NB4 (cell line): ENCODE results near the gene RRP1.

Source experiments
- DNase-seq: peaks from one replicate; pipeline ENCODE4 v3.0.0; 2010; ENCODE audit warnings: low read depth
- H3K4me3 ChIP-seq: one replicate; pipeline ENCODE4 v1.5.1; 2011; ENCODE audit warnings: mild to moderate bottlenecking, low read depth, low read length, moderate library complexity
- CTCF ChIP-seq: IDR thresholded peaks from one replicate; pipeline ENCODE4 v1.5.1; 2012; ENCODE audit warnings: low read depth, low read length
- MAX ChIP-seq: IDR thresholded peaks from 2 replicates; pipeline ENCODE4 v1.6.1; 2011; ENCODE audit warnings: low read depth, low read length
- MYC ChIP-seq: IDR thresholded peaks from 2 replicates; pipeline ENCODE4 v1.6.1; 2011; ENCODE audit warnings: low read depth, low read length
- POLR2A ChIP-seq: IDR thresholded peaks from 2 replicates; pipeline ENCODE4 v1.6.1; 2011; ENCODE audit warnings: mild to moderate bottlenecking; ENCODE audit not compliant: insufficient read length; ENCODE audit errors: extremely low read depth

RRP1 gene

GRCh38 chr21:43744725-43745124 is 44.7 kb upstream of the RRP1 start:
- DNase-seq = no peak
- TF ChIP-seq POLR2A (no peak), CTCF (no peak)
- no peak overlapping the region for H3K4me3 ChIP-seq

DNA sequence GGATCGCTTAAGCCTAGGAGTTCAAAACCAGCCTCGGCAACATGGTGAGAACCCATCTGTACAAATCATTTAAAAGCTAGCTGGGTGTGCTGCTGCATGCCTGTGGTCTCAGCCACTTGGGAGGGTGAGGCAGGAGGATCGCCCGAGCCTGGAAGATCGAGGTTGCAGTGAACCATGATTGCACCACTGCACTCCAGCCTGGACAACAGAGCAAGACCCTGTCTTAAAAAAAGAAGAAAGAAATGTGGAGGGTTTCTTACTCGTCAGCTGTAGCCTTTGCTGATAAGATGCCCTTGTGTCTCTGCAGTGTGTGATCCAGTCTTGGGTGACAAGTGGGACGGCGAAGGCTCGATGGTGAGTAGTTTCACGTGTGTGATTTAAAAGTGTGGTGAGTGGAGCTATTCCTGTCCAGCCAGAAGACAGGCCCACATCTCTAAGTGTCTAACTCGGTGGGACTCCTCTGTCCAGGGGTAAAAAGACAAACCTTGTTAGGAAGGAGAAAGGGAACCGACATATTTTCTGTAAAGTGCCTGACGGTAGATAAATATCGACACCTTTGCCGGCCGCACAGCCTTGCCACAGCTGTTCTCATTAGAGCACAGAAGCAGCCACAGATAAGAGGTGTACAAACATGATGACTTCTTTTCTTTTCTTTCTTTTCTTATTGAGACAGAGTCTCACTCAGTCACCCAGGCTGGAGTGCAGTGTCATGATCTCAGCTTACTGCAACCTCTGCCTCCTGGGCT is 43.4 kb upstream of the RRP1 start:
- TF ChIP-seq POLR2A (no peak), MAX (no peak), CTCF (no peak), MYC (no peak)
- no peak for DNase-seq
- no peak overlapping the region for H3K4me3 ChIP-seq

GRCh38 chr21:43748622-43749021 is 40.8 kb upstream of the RRP1 start:
- no peak overlapping the region for H3K4me3 ChIP-seq
- TF ChIP-seq MAX (no peak), CTCF (no peak), POLR2A (no peak), MYC (no peak)
- no peak for DNase-seq

- no peak for DNase-seq
- no peak overlapping the region for H3K4me3 ChIP-seq
- no peak for TF ChIP-seq MAX
- TF ChIP-seq CTCF = no peak
- no peak for TF ChIP-seq POLR2A
- no peak for TF ChIP-seq MYC
Measured at GRCh38 chr21:43749651-43750262, 39.6 kb upstream of the RRP1 start.

DNA sequence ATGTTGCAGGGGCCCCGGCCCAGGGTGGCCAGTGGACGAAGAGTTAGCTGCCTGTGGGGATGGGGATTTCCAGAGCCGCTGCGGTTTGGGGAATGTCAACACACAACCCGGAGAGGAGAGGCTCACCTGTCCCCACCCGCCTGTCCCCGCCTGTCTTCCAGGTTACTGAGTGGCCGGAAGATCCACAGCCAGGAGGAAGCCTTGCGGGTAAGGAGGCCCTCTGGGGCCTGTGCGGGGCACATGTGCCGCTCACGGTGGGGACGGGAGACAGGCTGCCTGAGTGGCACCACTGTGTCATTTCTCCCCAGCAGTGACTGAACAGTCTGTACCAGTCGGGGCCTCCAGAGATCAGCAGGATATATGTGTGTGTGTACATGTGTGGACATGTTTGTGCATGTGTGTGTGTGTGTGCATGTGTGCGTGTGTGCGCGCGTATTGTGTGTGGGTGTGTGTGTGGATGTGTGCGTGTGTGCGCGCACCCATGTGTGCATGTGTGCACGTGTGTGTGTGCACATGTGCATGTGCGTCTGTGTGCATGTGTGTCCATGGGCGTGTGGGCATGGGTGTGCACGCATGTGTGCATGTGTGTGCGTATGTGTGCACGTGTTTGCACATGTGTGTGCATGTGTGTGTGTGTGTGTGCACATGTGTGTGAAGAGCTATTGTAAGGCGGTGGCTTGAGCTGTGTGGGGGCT is 38.9 kb upstream of the RRP1 start:
- H3K4me3 ChIP-seq = no peak overlapping the region
- no peak for DNase-seq
- TF ChIP-seq MAX (no peak), POLR2A (no peak), MYC (no peak), CTCF (no peak)
